Hepatocyte (in vitro differentiated cells): ENCODE results near the gene THUMPD3.

Source experiments
- CTCF ChIP-seq: fragments of 200-600 bp; sonication (generic); IDR thresholded peaks from 2 replicates; pipeline ENCODE4 v1.5.1; 2016; ENCODE audit warnings: antibody characterized with exemption, mild to moderate bottlenecking; ENCODE audit not compliant: poor library complexity
- EZH2 ChIP-seq: fragments of 200-600 bp; sonication (generic); IDR thresholded peaks from 2 replicates; pipeline ENCODE4 v1.6.1; 2016; ENCODE audit warnings: antibody characterized with exemption, mild to moderate bottlenecking, borderline replicate concordance
- EZH2phosphoT487 ChIP-seq: fragments of 200-600 bp; sonication (generic); IDR thresholded peaks from one replicate; pipeline ENCODE4 v1.6.1; 2018; ENCODE audit warnings: antibody characterized with exemption, mild to moderate bottlenecking, low read depth, moderate library complexity; ENCODE audit not compliant: unreplicated experiment, severe bottlenecking

DNA sequence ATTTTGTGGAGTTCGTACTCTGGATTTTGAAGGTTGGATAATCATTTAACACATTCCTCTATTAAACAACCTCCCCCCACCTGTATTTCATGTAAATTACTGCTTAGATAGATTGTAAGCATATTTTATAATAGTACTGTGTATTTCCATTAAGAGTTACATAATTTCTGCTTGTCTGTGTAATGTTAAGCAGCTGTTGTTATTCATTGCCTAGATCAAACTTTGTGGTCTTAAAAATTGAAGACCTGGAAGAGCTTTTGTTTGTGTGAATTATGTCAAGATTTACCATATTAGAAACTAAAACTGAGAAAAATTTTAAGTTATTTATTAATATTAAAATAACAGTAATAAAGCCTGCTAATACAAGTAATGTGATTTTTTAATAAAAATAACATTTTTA, 45.7 kb downstream of the THUMPD3 start:
- TF ChIP-seq CTCF (no peak), EZH2 (no peak), EZH2phosphoT487 (no peak)
